GM12878 (cell line): Measurements from ENCODE around the gene IQGAP2. TPM values are rescaled to one million over a fixed set of nuclear protein-coding genes. Genes with fewer than 3 reads are reported as not detected.
"Not testable (repeated sequence)": the region's sequence is repeated elsewhere in the genome, so short reads cannot be mapped to it uniquely, and the experiment has no call there.

Experiments used
- ATAC-seq: fragments of 200-7000 bp; cut with Tn5 transposase; 3 replicates; pipeline ENCODE4 v1.9.1; 2020; ENCODE audit warnings: mild to moderate bottlenecking, moderate library complexity
- BruUV-seq: library from RNA; stranded (reverse); fragments of 400-500 nt; replicated peaks from 2 replicates; lab custom pipeline; 2021; lab: Mats Ljungman, UMichigan
- CTCF ChIA-PET: fragments of 300-600 bp; sonication (Branson Sonifier 250); formaldehyde crosslinking; extraction: SDS; loops from one replicate; lab custom pipeline; 2021; ENCODE audit warnings: inconsistent platforms; lab: Yijun Ruan, JAX
- POLR2A ChIA-PET: fragments of 350-600 bp; formaldehyde crosslinking; extraction: SDS; loops from one replicate; lab custom pipeline; 2021; ENCODE audit warnings: inconsistent platforms; lab: Charles Lee
- RAD21 ChIA-PET: fragments of 300-600 bp; sonication (Branson Sonifier 250); formaldehyde crosslinking; loops from one replicate; lab custom pipeline; 2023; ENCODE audit warnings: antibody characterized with exemption; ENCODE audit not compliant: unreplicated experiment; lab: Charles Lee
- SMC1A ChIA-PET: fragments of 300-600 bp; sonication (Branson Sonifier 250); formaldehyde crosslinking; loops from one replicate; lab custom pipeline; 2023; ENCODE audit not compliant: unreplicated experiment, uncharacterized antibody; lab: Charles Lee
- DNase-seq: peaks from one replicate; pipeline ENCODE4 v3.0.0-alpha.2; 2011; ENCODE audit warnings: low read depth, low spot score
- FAIRE-seq: peaks from 3 replicates; lab custom pipeline; 2011; peaks lifted over from hg19 to GRCh38; lab: Jason Lieb, UNC
- H2AFZ ChIP-seq: 2 replicates; pipeline ENCODE4 v1.6.0; 2011; ENCODE audit warnings: low read depth, low read length, control low read depth; ENCODE audit not compliant: control insufficient read depth
- H3K27ac ChIP-seq: 2 replicates; pipeline ENCODE4 v1.5.1; 2011; ENCODE audit warnings: control low read depth; ENCODE audit not compliant: control insufficient read depth, insufficient read depth
- H3K27me3 ChIP-seq, 2 experiments: replicated peaks in 1 of 2; 2 replicates each; pipeline versions ENCODE4 v1.6.0 to v1.6.1; 2011; ENCODE audit warnings: low read length in 1 of 2; ENCODE audit not compliant: control insufficient read depth in 2 of 2, insufficient read depth in 2 of 2
- H3K36me3 ChIP-seq, 2 experiments: 2 replicates each; pipeline ENCODE4 v1.5.1; 2011; ENCODE audit warnings: low read length in 1 of 2; ENCODE audit not compliant: control insufficient read depth in 2 of 2, insufficient read depth in 2 of 2
- H3K4me1 ChIP-seq: 2 replicates; pipeline ENCODE4 v1.6.1; 2011; ENCODE audit warnings: mild to moderate bottlenecking, low read length, moderate library complexity, mixed read lengths; ENCODE audit not compliant: control insufficient read depth, insufficient read depth
- H3K4me2 ChIP-seq: 2 replicates; pipeline ENCODE4 v1.6.0; 2011; ENCODE audit warnings: control low read depth; ENCODE audit not compliant: control insufficient read depth, insufficient read depth
- H3K4me3 ChIP-seq: fragments of 200-600 bp; sonication (generic); 2 replicates; pipeline ENCODE4 v1.5.1; 2016
- H3K79me2 ChIP-seq: 2 replicates; pipeline ENCODE4 v1.6.0; 2011; ENCODE audit warnings: low read length; ENCODE audit not compliant: control insufficient read depth, insufficient read depth
- H3K9ac ChIP-seq: 2 replicates; pipeline ENCODE4 v1.8.0; 2011; ENCODE audit warnings: low read length, control low read depth, mixed read lengths; ENCODE audit not compliant: control insufficient read depth, insufficient read depth
- H3K9me3 ChIP-seq: replicated peaks from 3 replicates; pipeline ENCODE4 v1.5.1; 2011; ENCODE audit warnings: mild to moderate bottlenecking, low read length; ENCODE audit not compliant: control insufficient read depth, insufficient read depth
- H4K20me1 ChIP-seq: 2 replicates; pipeline ENCODE4 v1.6.0; 2011; ENCODE audit not compliant: control insufficient read depth, insufficient read depth
- BCLAF1 ChIP-seq: fragments of 450-650 bp; IDR thresholded peaks from 2 replicates; pipeline ENCODE4 v1.6.1; 2017; ENCODE audit warnings: antibody characterized with exemption, mild to moderate bottlenecking, moderate library complexity
- DPF2 ChIP-seq: fragments of 450-650 bp; IDR thresholded peaks from 2 replicates; pipeline ENCODE4 v1.6.1; 2017; ENCODE audit warnings: mild to moderate bottlenecking
- SIN3A ChIP-seq: IDR thresholded peaks from 2 replicates; pipeline ENCODE4 v1.6.1; 2012; ENCODE audit warnings: low read depth, low read length, improper control_type of control experiment
- WGBS: methylation state at CpG from one replicate; pipeline ENCODE4 v1.1.6; 2016; ENCODE audit warnings: low lambda C conversion rate; ENCODE audit not compliant: insufficient replicate concordance, insufficient coverage; ENCODE audit errors: missing lambda C conversion rate; 5-methylcytosine and 5-hydroxymethylcytosine counted together
- in situ Hi-C: fragments of 300-500 bp; cut with MboI; formaldehyde crosslinking; loops from 9 replicates; pipeline ENCODE4 v1.14.3; 2018; ENCODE audit warnings: mixed read lengths
- intact Hi-C: fragments of 100-400 bp; cut with micrococcal nuclease; formaldehyde crosslinking; loops from one replicate; pipeline ENCODE4 v1.14.2; 2022; ENCODE audit not compliant: unreplicated experiment
- polyA plus RNA-seq, 11 experiments: library from polyadenylated mRNA; depleted of rRNA in 4 of 11; unstranded in 6 of 11; stranded (reverse) in 5 of 11; fragments of >200 nt; fragmentation: Nextera tagmentation in 4 of 11; fragmentation: Illumina TruSeq in 1 of 11; extraction: Ambion mirVana in 4 of 11; extraction: Trizol in 1 of 11; gene quantifications; 1 replicate in 1 of 11; 2 replicates in 10 of 11; pipeline versions ENCODE4 v1.2.1 to v1.2.3, GENCODE V29; 2011 to 2016; ENCODE audit warnings: inconsistent platforms in 2 of 11, missing spikeins in 2 of 11, low read depth in 1 of 11
- total RNA-seq, 4 experiments: library from RNA; depleted of rRNA in 3 of 4; stranded (reverse); fragments of >200 nt in 3 of 4; fragmentation: Illumina TruSeq in 1 of 4; extraction: Trizol in 1 of 4; gene quantifications; 2 replicates each; pipeline versions ENCODE4 v1.2.1 to v1.2.3, GENCODE V29; 2013 to 2021

The IQGAP2 gene
- total and polyA plus RNA-seq, 10 of the 15 experiments (the other 5 are each of a cell fraction or from before 2014, with no cell fraction given) = 14.5 to 41.4 (median 21.8) TPM

- TF ChIP-seq DPF2 (no peak), SIN3A (no peak), BCLAF1 (no peak)
- TF ChIP-seq, all 136 proteins: peak for 0
These were observed 114.2 kb downstream of the IQGAP2 start (continued) for GRCh38 chr5:76517334-76517733.

GRCh38 chr5:76518246-76518645 lies 115.2 kb downstream of the IQGAP2 start:
- H3K27me3 ChIP-seq, in situ Hi-C loops, H4K20me1 ChIP-seq, FAIRE-seq, H3K9me3 ChIP-seq, H2AFZ ChIP-seq, intact Hi-C loops, H3K79me2 ChIP-seq, POLR2A ChIA-PET, BruUV-seq, H3K4me3 ChIP-seq, H3K4me2 ChIP-seq, H3K36me3 ChIP-seq, ATAC-seq, H3K9ac ChIP-seq, H3K4me1 ChIP-seq, H3K27ac ChIP-seq, DNase-seq: not testable (repeated sequence)
- CTCF ChIA-PET = interaction anchor here (1.1 kb wide), 1 partner anchor 26 kb away, joined by 4 read pairs; no protein-coding TSS in a partner anchor
- 64% methylated on average over 5 of the region's 5 CpGs for WGBS
- RAD21 ChIA-PET = interaction anchor here (1.9 kb wide), 1 partner anchor 116 kb away, joined by 6 read pairs; no protein-coding TSS in a partner anchor
- SMC1A ChIA-PET = interaction anchor here (1.3 kb wide), 1 partner anchor 19 kb away, joined by 4 read pairs; no protein-coding TSS in a partner anchor
